GM18526 (cell line): ENCODE measurements around the gene TNFRSF14.

Experiments used
- POLR2A ChIP-seq: IDR thresholded peaks from 3 replicates; pipeline ENCODE4 v1.6.1; 2011; ENCODE audit not compliant: insufficient read length; ENCODE audit errors: extremely low read depth

TNFRSF14 gene

DNA sequence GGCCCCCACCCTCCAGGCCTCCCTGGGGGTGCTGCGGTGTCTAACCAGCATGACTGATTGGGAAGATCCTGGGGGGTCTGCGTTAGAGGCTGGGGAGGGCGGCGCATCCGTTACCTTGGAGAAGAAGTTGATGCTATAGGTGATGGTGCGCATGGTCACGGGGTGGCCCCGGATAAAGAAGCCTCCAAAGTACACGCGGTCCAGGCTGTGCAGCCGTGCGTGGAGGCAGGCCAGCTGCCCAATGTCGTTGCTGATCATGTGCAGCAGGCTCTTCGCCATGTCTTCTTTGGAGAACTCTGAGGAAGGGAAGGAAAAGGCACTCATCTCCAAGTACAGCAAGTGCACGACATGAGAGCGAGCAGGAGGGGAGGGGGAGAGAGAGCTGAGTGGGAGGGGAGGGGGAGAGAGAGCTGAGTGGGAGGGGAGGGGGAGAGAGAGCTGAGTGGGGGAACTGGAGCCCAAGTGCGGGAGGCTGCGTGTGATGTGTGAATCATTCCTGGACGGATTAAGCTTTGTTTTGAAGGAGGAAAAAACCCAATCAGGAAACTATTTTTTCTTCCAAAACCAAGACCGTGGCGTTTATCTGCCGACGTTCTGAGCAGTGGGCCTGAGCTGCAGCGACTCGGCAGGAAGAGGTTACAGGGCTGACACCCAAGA, 37.0 kb upstream of the TNFRSF14 start:
- TF ChIP-seq POLR2A = no peak

DNA sequence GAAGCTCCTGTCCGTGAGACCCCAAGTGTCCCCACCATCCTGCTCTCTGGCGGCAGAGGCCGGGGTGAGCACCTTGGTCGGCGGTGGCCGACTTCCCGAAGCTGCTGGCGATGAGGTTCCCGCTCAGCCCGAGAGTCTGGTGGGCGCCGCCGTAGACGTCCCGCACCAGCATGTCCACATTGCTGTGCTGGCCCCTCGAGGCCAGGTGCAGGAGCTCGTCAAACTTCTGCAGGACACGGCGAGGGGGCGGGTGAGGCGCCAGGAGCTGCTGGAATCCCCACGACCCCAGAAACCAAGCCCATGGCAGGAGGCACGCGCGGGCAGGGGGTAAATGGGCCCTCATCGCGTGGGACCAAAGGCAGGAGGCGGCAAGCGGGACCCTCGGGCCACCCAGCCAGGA, 36.4 kb upstream of the TNFRSF14 start:
- no peak for TF ChIP-seq POLR2A

- TF ChIP-seq POLR2A = no peak
Observed at GRCh38 chr1:2520206-2520605, 36.0 kb upstream of the TNFRSF14 start.

DNA sequence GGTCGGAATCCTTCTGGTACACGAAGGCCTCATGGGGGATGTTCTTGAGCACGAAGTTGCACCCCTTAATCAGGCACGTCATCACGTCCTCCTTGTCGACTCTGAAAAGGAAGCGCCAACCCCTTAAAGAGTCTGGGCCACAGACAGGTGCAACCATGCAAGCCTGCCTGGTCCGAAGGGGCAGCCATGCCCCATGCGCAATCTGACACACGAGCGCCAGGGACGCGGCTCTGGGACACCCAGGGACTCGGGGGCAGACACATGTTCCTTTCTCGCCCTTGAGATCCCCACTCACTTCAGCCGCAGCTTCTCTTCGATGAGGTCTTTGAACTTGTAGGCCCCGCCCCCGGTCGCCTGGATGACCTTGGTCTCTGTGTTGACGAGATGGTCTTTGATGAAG, 35.4 kb upstream of the TNFRSF14 start:
- TF ChIP-seq POLR2A = no peak

- TF ChIP-seq POLR2A = no peak
Observed at GRCh38 chr1:2522230-2522629, 33.9 kb upstream of the TNFRSF14 start.

DNA sequence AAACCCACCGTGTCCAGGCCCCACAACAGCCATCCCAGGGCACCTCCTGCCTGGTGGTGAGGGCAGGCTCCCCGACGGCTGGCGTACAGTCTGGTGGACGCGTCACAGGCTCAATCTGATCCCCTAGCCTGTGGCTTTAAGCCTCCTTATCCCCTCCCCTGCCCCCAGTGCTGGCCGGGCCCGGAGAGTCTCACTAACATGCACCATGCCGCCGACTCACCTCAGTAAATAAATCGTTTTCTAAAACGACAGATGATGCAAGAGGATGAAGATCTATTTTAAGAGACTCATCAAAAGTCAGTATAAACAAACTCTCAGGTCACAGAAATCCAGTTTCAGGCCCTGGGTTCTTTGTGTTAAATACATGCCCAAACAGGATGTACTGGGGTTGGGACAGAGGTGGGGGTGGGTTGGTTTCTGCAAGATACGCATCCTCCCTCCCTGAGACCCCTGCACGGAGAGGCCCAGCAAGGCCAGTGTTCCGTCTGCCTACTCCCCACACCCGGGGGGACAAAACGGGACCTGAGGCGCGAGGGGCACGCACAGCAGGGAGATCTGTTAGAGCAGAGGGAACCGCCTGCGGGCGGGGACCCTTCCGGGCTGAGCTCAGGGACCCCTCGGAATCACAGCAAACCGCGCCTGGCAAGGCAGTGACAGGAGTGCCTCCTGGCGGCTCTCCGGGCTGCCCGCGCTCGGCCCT, 32.8 kb upstream of the TNFRSF14 start:
- no peak for TF ChIP-seq POLR2A

DNA sequence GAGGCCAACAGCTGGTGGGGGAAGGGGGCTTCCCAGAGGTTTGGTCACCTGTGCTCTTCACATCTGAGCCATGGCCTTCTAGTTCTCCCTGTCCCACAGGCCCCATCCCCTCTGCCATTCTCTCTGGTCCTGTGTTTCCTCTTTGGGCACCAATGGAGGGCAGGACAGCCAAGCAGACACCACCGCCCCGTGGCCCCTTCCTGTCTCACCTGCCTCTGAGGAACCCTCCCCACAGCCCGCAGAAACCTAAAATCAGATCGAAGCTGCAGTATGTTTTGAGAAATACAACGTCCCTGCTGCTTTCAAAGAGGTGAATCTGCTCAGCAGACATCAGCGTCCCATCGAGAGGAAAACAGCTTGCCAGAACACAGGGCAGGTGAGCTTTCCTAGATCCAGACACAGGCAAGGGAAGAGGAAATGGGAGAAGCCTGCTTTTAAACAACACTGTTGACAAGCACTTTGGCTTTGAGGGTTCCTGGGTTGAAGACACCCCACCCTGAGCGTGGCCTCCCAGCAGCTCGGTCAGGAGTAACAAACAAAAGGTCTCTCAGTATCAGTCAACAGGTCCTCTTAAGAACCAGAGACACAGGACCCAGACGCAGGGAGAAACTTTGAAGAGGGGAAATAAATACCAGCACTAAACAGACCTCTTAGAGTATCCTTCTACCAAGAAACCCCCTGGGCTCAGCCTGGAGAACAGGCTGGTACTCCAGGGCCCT, 32.1 kb upstream of the TNFRSF14 start:
- TF ChIP-seq POLR2A = no peak

GRCh38 chr1:2525572-2525919, 30.6 kb upstream of the TNFRSF14 start:
- TF ChIP-seq POLR2A = no peak

DNA sequence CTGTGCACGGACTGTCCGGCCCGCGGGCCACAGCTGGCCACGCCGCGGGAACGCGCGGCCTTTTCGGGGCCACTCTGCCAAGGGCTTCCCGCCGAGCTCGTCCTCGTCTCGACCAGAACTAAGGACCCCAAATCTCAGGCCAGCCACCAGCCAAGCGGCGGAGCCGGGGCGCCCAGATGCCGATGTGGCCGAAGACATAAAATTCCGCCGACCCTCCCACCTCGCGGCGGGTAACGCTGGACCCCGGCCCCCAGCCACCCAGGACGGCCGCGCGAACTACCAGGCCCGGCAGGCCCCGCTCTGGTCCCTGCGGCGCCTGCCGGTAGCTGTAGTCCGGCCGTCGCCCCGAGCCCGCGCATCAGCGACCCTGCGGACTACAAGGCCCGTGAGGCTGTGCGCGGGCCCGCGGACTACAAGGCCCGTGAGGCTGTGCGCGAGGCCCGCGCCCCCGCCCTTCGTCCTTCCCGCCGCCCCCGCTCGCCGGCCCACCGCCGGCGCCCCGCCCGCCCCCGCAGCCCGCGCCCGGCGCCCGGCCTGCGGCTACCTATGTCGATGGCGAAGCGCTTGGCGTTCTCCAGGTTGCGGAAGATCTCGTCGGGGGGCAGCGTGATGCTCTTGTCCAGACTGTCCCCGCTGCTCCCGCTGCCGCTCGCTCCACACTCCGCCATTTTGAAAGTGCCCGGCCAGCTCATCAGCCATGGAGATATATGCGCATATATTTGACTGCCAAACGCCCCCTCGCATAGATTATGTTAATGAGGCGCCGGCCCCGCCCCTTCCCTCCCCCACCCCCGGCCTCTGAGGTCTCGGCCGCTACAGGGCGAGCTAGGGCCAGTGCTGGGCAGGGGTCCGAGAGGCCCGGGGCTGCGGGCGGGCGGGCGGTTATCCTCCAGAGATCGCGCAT, 30.0 kb upstream of the TNFRSF14 start, which contains the start of gene PANK4:
Gene PANK4, minus strand, starts transcription at position 677 of the 904 bp plus-strand sequence. Its CDS starts 9 bp downstream, at position 668.
- TF ChIP-seq POLR2A = peak; percentile 64

GRCh38 chr1:2526824-2527555, 29.2 kb upstream of the TNFRSF14 start:
- no peak for TF ChIP-seq POLR2A

DNA sequence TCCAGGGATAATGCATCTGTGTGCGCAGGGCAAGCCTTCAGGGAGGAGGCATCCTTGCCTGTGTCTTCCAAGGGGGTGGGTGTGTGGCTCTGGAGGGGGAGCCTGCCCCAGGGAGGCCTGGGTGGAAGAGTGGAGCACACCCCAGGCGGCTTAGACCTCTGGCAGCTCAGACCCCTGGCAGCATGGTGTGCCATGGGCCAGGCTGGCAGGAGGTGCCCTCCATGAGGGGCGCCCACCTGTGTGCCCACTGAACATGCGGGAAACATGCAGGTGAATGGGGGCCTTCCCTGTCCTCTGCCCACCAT, 28.7 kb upstream of the TNFRSF14 start:
- no peak for TF ChIP-seq POLR2A

DNA sequence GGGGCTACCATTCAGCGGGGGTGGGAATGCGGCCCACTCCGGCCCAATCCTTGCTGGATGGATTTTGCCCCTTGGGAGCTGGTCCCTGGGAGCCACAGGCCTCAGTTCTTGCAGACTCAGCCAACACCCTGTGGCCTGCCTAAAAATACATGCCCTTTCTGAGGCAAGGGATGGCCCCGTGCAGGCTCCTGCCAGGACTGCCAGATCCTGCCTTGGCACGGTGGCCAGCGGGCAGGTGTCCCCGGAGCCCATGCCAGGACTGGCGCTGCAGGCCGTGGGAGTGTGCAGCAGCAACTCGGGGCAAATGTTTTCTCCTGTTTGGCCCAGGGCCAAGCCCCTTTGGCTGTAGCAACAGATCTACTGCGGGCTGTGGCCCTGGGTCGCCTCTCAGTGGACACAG, 28.2 kb upstream of the TNFRSF14 start:
- no peak for TF ChIP-seq POLR2A

DNA sequence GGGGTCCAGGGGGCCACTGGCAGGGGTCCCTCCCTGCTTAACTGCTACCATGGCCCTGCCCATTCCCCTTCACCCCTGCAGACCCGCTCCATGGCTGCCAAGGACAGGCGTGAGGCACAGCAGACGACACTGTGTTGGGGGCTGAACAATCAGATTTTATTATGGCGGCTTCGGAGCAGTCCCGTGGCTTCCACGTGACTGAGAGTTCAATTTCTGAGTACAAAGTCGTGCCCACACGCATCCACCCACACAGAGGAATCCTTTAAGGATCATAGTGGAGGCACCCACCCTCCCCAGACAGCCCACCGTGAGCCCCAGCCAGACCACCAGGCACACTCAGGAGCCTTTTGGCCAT, 27.6 kb upstream of the TNFRSF14 start:
- no peak for TF ChIP-seq POLR2A

- no peak for TF ChIP-seq POLR2A
Observed at GRCh38 chr1:2528966-2529783, 27.0 kb upstream of the TNFRSF14 start.
